ENCODE measurements around the gene GNAL.

Gene GNAL

GRCh38 chr18:11665587-11665986 lies 23.5 kb upstream of the GNAL start:
- TF ChIP-seq CTCF (IDR thresholded peaks at IDR 0.05; ENCODE audit: insufficient read depth, low read length, poor library complexity, severe bottlenecking): no peak
- no peak for TF ChIP-seq EZH2phosphoT487 (conservative IDR thresholded peaks at IDR 0.05; ENCODE audit: low read length)
- no peaks in the 10 kb centered on the region for H4K20me1 ChIP-seq (ENCODE audit: low read depth, low read length)
- H2AFZ ChIP-seq (ENCODE audit: low read depth, low read length, severe bottlenecking): no peak overlapping the region
- H3K79me2 ChIP-seq (ENCODE audit: insufficient read depth, low read length): no peaks in the 10 kb centered on the region
- no peaks in the 10 kb centered on the region for H3F3A ChIP-seq (ENCODE audit: insufficient read depth)
- H3K9ac ChIP-seq (ENCODE audit: low read length): no peak overlapping the region
- no peaks in the 10 kb centered on the region for H3K9me3 ChIP-seq (ENCODE audit: insufficient read depth, low read length)
- no peaks in the 10 kb centered on the region for H3K9me2 ChIP-seq (replicated peaks; ENCODE audit: insufficient read depth, low read length)
- no peaks in the 10 kb centered on the region for H3K36me3 ChIP-seq (ENCODE audit: low read length)
- H3K27ac ChIP-seq (ENCODE audit: low read depth, low read length): no peak overlapping the region
- no peak overlapping the region for H3K4me3 ChIP-seq (ENCODE audit: insufficient read depth, low read length, poor library complexity, severe bottlenecking)
- no peaks in the 10 kb centered on the region for H3K27me3 ChIP-seq (ENCODE audit: low read length)
- H3K4me2 ChIP-seq (ENCODE audit: low read depth, low read length, poor library complexity, severe bottlenecking): no peak overlapping the region

GRCh38 chr18:11666176-11666575 lies 22.9 kb upstream of the GNAL start:
- no peaks in the 10 kb centered on the region for H3K27me3 ChIP-seq (ENCODE audit: low read length)
- no peaks in the 10 kb centered on the region for H3K79me2 ChIP-seq (ENCODE audit: insufficient read depth, low read length)
- H4K20me1 ChIP-seq (ENCODE audit: low read depth, low read length): no peaks in the 10 kb centered on the region
- H3F3A ChIP-seq (ENCODE audit: insufficient read depth): no peaks in the 10 kb centered on the region
- H2AFZ ChIP-seq (ENCODE audit: low read depth, low read length, severe bottlenecking): no peak overlapping the region
- H3K4me2 ChIP-seq (ENCODE audit: low read depth, low read length, poor library complexity, severe bottlenecking): no peak overlapping the region
- no peaks in the 10 kb centered on the region for H3K36me3 ChIP-seq (ENCODE audit: low read length)
- no peak overlapping the region for H3K4me3 ChIP-seq (ENCODE audit: insufficient read depth, low read length, poor library complexity, severe bottlenecking)
- no peak for TF ChIP-seq CTCF (IDR thresholded peaks at IDR 0.05; ENCODE audit: insufficient read depth, low read length, poor library complexity, severe bottlenecking)
- TF ChIP-seq EZH2phosphoT487 (conservative IDR thresholded peaks at IDR 0.05; ENCODE audit: low read length): no peak
- H3K9me3 ChIP-seq (ENCODE audit: insufficient read depth, low read length): no peaks in the 10 kb centered on the region
- H3K9ac ChIP-seq (ENCODE audit: low read length): no peak overlapping the region
- no peak overlapping the region for H3K27ac ChIP-seq (ENCODE audit: low read depth, low read length)
- no peaks in the 10 kb centered on the region for H3K9me2 ChIP-seq (replicated peaks; ENCODE audit: insufficient read depth, low read length)

- Histone ChIP-seq H3K79me2 (ENCODE audit: insufficient read depth, low read length) (no peaks in the 10 kb centered on the region), H3K27me3 (ENCODE audit: low read length) (no peaks in the 10 kb centered on the region), H3K4me2 (ENCODE audit: low read depth, low read length, poor library complexity, severe bottlenecking) (no peak overlapping the region), H3K9me2 (replicated peaks; ENCODE audit: insufficient read depth, low read length) (no peaks in the 10 kb centered on the region), H3K4me3 (ENCODE audit: insufficient read depth, low read length, poor library complexity, severe bottlenecking) (no peak overlapping the region), H2AFZ (ENCODE audit: low read depth, low read length, severe bottlenecking) (no peak overlapping the region), H3K9me3 (ENCODE audit: insufficient read depth, low read length) (no peaks in the 10 kb centered on the region), H3K9ac (ENCODE audit: low read length) (no peak overlapping the region), H3F3A (ENCODE audit: insufficient read depth) (no peaks in the 10 kb centered on the region), H4K20me1 (ENCODE audit: low read depth, low read length) (no peaks in the 10 kb centered on the region), H3K27ac (ENCODE audit: low read depth, low read length) (no peak overlapping the region), H3K36me3 (ENCODE audit: low read length) (no peaks in the 10 kb centered on the region)
- TF ChIP-seq EZH2phosphoT487 (conservative IDR thresholded peaks at IDR 0.05; ENCODE audit: low read length) (no peak), CTCF (IDR thresholded peaks at IDR 0.05; ENCODE audit: insufficient read depth, low read length, poor library complexity, severe bottlenecking) (no peak)
Observed at GRCh38 chr18:11666831-11667230, 22.2 kb upstream of the GNAL start.
